ENCODE data around the gene CEP83.

DNA sequence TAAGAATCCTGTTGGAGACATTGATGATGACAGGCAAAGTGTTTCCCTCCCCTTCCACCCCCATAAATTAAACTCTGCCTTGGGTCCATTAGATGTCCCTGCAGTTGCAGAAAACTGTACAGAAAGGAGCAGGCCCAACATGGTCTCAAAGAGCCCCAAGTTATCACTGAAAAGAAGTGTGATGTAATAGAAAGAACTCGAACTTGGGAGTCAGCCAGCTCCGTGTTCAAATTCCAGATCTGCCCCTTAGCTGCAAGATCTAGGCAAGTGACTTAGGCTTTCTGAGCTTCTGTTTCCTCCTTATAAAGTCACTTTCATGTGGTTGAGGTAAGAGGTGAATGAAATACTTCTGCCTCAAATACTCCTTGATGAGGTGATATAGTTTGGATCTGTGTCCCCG lies 49.6 kb upstream of the CEP83 start:
- TF ChIP-seq ZSCAN29 (IDR thresholded peaks at IDR 0.05): no peak
- no peak for TF ChIP-seq MXI1 (IDR thresholded peaks at IDR 0.05; ENCODE audit: low read depth, low read length)
- no peak for TF ChIP-seq OTX1 (CRISPR knock-in tag; IDR thresholded peaks at IDR 0.05)
- no peak for TF ChIP-seq CBFA2T3 (IDR thresholded peaks at IDR 0.05)
- no peak for TF ChIP-seq MYC (IDR thresholded peaks at IDR 0.05; ENCODE audit: low read depth, low read length)
- no peak for TF ChIP-seq MYC (CRISPR knock-in tag; IDR thresholded peaks at IDR 0.05; ENCODE audit: borderline replicate concordance, low read depth)
- TF ChIP-seq POLR2AphosphoS2 (IDR thresholded peaks at IDR 0.05; ENCODE audit: low read length): no peak

Data from K562 (cell line).